Heart right ventricle (tissue), 16 donors: ENCODE data around the gene TANGO2. TPM values are rescaled to one million over a fixed set of nuclear protein-coding genes. Genes with fewer than 3 reads are reported as not detected.
A peak's percentile ranks its signal among the peaks of the same experiment; 100 is the strongest.

ENCODE experiments used
- ATAC-seq, 8 donors: fragments of 200-7000 bp; cut with Tn5 transposase; one replicate each; pipeline ENCODE4 v1.9.1; 2020; ENCODE audit warnings: mild to moderate bottlenecking in 8 of 8, moderate library complexity in 8 of 8, moderate number of reproducible peaks in 1 of 8
- DNase-seq, 2 donors: peaks; one replicate each; pipeline ENCODE4 v3.0.0-alpha.2; 2020
- H3K27ac ChIP-seq, 10 donors: fragments of 200-600 bp; sonication (generic) in 2 of 10; one replicate each; pipeline versions ENCODE4 v1.5.0 to v1.8.0; 2020 to 2022; ENCODE audit warnings: mild to moderate bottlenecking in 3 of 10
- H3K27me3 ChIP-seq, 7 donors: fragments of 200-600 bp; one replicate each; pipeline ENCODE4 v1.8.0; 2021 to 2022; ENCODE audit warnings: mild to moderate bottlenecking in 2 of 7
- H3K36me3 ChIP-seq, 9 donors: fragments of 200-600 bp; sonication (generic) in 1 of 9; one replicate each; pipeline versions ENCODE4 v1.5.0 to v1.8.0; 2020 to 2022; ENCODE audit warnings: mild to moderate bottlenecking in 2 of 9
- H3K4me1 ChIP-seq, 9 donors: fragments of 200-600 bp; sonication (generic) in 1 of 9; one replicate each; pipeline versions ENCODE4 v1.5.0 to v1.8.0; 2020 to 2022; ENCODE audit warnings: mild to moderate bottlenecking in 4 of 9
- H3K4me3 ChIP-seq, 10 donors: fragments of 200-600 bp; sonication (generic) in 2 of 10; one replicate each; pipeline versions ENCODE4 v1.5.0 to v1.8.0; 2020 to 2022; ENCODE audit warnings: mild to moderate bottlenecking in 7 of 10, moderate library complexity in 2 of 10
- H3K9me3 ChIP-seq, 11 donors: fragments of 200-600 bp in 10 of 11; sonication (generic) in 2 of 11; one replicate each; pipeline versions ENCODE4 v1.5.0 to v1.8.0; 2013 to 2022; ENCODE audit warnings: mild to moderate bottlenecking in 2 of 11, control low read depth in 1 of 11, moderate library complexity in 1 of 11
- WGBS, 2 donors: extraction: QIAGEN DNeasy Blood & Tissue Kit; methylation state at CpG; one replicate each; pipeline ENCODE4 v1.1.7; 2013; ENCODE audit warnings: inconsistent platforms in 1 of 2; 5-methylcytosine and 5-hydroxymethylcytosine counted together
- intact Hi-C, 10 donors: fragments of 100-400 bp; cut with DNase I; formaldehyde crosslinking; loops; one replicate each; pipeline versions ENCODE4 v1.11.1 to v1.14.2; 2022
- polyA plus RNA-seq, 2 donors: library from polyadenylated mRNA; stranded (reverse); fragments of 200-250 nt; gene quantifications; one replicate each; pipeline ENCODE4 v1.2.3, GENCODE V29; 2013
- total RNA-seq, 10 donors: library from RNA; stranded (reverse); fragmentation: NEBNext Ultra II Directional in 3 of 10; extraction: Animal tissue kit (Norgen Biotek cat#: 25700) in 3 of 10; gene quantifications; one replicate each; pipeline versions ENCODE4 v1.2.1 to v1.2.4, GENCODE V29; 2021 to 2023
- TF ChIP-seq, protein P1 (sequence below), 9 donors: fragments of 200-600 bp; sonication (generic) in 2 of 9; IDR thresholded peaks; one replicate each; pipeline versions ENCODE4 v1.5.0 to v1.8.0; 2021 to 2022; ENCODE audit warnings: antibody characterized with exemption in 9 of 9, mild to moderate bottlenecking in 5 of 9, moderate library complexity in 1 of 9
- donor health status: Arrhythmogenic right ventricular cardiomyopathy.
- donor health status: ischemic (EF 13 %, LVEDD 7.1; RV severe dilation, severe dysfunction).
- donor health status: healthy with polysubstance abuse.
- donor health status: DM: no; HTN: yes; CAD: no.
- donor health status: DM: no; HTN: no; CAD: no.
- donor health status: ischemic (EF 25% LVEDD 6.9; RV normal size, moderate dysfunction).
- donor health status: ischemic (EF 25% LVEDD 5.7; RV mildly dilated, moderate dysfunction).
- donor health status: healthy.
- donor health status: DM: yes; HTN: yes; CAD: no.
- donor health status: Ischemic cardiomyopathy.
- donor health status: ischemic (EF 35%, LVEDD 5.7; RV mildly dilated, moderate dysfunction).
- donor health status: nonischemic (EF 11% LVEDD 7.7; RV severe dilation, severe dysfunction).
- donor health status: DM: yes; HTN: yes; CAD: no.
- donor health status: PGD.
- donor health status: ischemic (EF 29% LVEDD 5.4; RV normal size, mild dysfunction).
- donor health status: nonischemic (EF 23%, LVEDD 6.1; RV moderate dilation, normal function).

TANGO2 gene
- total and polyA plus RNA-seq, 12 donors, result 34.1 to 139 (median 81.0) TPM

DNA sequence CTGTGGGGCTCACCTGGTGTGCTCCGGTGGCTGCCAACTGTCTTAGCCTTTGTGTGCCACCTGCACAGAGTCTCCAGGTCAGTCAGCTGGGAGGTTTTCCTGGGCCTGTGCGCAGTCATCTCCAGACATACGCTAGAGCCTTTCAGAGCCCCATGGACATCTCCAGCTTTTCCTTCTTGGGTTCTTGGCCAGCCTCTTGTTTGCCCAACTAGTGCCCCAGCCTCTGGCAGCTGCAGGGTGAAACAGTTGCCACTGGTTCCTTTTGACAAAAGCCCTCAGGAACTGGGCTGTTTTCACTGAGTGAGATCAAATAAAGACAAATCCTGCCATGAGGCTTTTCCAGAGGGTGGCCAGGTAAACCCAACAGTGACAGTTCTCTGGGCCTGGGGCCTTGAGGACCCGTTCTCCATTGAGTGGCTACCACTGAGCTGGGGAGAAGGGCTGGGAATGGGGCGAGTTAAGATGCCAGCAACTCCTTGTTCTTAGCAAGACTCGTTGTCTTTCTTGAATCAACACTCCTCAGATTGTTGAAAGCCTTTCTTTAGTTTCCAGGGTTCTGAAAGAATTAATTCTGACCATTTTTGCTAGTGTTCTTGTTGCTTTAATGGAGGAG, 78.3 kb downstream of the TANGO2 start:
- intact Hi-C loops, result no loop called here
- H3K9me3 ChIP-seq, result peaks cover 0 to 8% (median 3%) of the 10 kb centered on the region in 11 donors
- no peaks in the 10 kb centered on the region for H3K27me3 ChIP-seq
- ATAC-seq, result no peak
- DNase-seq, result no peak
- no peak overlapping the region for H3K27ac ChIP-seq
- TF ChIP-seq, protein P1, sequence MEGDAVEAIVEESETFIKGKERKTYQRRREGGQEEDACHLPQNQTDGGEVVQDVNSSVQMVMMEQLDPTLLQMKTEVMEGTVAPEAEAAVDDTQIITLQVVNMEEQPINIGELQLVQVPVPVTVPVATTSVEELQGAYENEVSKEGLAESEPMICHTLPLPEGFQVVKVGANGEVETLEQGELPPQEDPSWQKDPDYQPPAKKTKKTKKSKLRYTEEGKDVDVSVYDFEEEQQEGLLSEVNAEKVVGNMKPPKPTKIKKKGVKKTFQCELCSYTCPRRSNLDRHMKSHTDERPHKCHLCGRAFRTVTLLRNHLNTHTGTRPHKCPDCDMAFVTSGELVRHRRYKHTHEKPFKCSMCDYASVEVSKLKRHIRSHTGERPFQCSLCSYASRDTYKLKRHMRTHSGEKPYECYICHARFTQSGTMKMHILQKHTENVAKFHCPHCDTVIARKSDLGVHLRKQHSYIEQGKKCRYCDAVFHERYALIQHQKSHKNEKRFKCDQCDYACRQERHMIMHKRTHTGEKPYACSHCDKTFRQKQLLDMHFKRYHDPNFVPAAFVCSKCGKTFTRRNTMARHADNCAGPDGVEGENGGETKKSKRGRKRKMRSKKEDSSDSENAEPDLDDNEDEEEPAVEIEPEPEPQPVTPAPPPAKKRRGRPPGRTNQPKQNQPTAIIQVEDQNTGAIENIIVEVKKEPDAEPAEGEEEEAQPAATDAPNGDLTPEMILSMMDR (IDR thresholded peaks at IDR 0.05), result no peak
- peaks cover 0 to 99% (median 49%) of the 10 kb centered on the region in 9 donors for H3K36me3 ChIP-seq
- peaks cover 0 to 4% (median 0%) of the 10 kb centered on the region in 9 donors for H3K4me1 ChIP-seq
- 97% methylated on average over 6 of the region's 6 CpGs for WGBS, 2 donors
- H3K4me3 ChIP-seq, result no peak overlapping the region

DNA sequence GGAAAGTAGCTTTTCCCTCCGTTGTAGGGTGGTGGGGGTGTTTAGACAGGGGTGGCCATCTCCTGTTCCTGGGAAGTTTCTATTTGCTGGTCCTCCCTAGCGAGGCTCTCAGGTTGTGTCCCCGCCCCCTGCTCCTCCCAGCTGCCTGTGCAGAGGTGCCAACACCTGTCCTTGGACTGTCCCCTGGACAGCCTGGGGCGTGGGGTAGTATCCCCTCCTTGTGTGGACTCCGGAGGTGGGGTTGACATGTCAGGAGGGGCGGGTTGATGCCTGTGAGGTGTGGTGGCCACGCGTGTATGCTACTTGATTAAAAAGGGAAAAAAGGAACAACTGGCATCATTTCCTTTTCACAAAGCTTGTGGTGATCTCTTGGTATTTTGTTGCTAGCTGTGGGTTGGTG, 80.7 kb downstream of the TANGO2 start:
- intact Hi-C loops, result no loop called here
- DNase-seq (no peak), ATAC-seq (peak in 1 of 8 donors; percentile 31)
- no peaks in the 10 kb centered on the region for H3K27me3 ChIP-seq
- WGBS, 2 donors, result 86 to 88% methylated on average over 8 of the region's 8 CpGs
- no peak overlapping the region for H3K27ac ChIP-seq
- H3K4me1 ChIP-seq, result peaks cover 0 to 4% (median 0%) of the 10 kb centered on the region in 9 donors
- H3K9me3 ChIP-seq, result peaks cover 0 to 6% (median under 1%) of the 10 kb centered on the region in 11 donors
- no peak overlapping the region for H3K4me3 ChIP-seq
- TF ChIP-seq, protein P1 (IDR thresholded peaks at IDR 0.05), result no peak
- H3K36me3 ChIP-seq, result peaks cover 0 to 99% (median 44%) of the 10 kb centered on the region in 9 donors

DNA sequence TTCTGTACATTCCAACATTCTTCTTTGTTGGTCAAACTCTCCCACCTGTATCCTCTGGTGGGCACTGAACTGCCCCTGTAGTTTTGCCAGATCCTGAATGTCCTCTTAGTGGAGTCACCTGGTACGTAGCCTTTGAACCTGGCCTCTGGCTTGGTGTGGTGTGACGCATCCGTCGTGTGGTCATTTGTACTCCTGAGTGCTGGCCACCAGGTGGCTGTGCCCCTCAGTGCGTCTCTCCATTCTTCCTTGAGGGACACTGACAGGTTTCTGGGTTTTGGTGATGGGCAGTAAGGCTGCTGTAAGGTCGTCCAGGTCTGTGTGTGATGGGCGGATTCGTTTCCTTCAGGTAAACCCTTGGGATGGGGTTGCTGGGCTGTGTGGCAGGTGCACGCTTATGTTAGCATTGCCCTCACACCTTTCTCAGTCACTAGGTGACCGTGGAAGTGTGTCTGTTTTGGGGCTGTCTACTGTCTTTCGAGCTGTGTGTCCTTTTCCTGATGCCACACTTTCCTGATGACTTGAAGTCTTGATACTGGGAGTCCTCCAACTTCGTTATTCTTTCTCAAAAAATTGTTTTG, 81.4 kb downstream of the TANGO2 start:
- Histone ChIP-seq H3K4me3 (no peak overlapping the region), H3K4me1 (peaks cover 0 to 4% (median 0%) of the 10 kb centered on the region in 9 donors), H3K27me3 (no peaks in the 10 kb centered on the region), H3K9me3 (no peaks in the 10 kb centered on the region), H3K27ac (no peak overlapping the region), H3K36me3 (peaks cover 1 to 99% (median 45%) of the 10 kb centered on the region in 9 donors)
- ATAC-seq (no peak), DNase-seq (no peak)
- intact Hi-C loops, result no loop called here
- TF ChIP-seq, protein P1 (IDR thresholded peaks at IDR 0.05), result no peak
- 91 to 94% methylated on average over 12 of the region's 12 CpGs for WGBS, 2 donors

DNA sequence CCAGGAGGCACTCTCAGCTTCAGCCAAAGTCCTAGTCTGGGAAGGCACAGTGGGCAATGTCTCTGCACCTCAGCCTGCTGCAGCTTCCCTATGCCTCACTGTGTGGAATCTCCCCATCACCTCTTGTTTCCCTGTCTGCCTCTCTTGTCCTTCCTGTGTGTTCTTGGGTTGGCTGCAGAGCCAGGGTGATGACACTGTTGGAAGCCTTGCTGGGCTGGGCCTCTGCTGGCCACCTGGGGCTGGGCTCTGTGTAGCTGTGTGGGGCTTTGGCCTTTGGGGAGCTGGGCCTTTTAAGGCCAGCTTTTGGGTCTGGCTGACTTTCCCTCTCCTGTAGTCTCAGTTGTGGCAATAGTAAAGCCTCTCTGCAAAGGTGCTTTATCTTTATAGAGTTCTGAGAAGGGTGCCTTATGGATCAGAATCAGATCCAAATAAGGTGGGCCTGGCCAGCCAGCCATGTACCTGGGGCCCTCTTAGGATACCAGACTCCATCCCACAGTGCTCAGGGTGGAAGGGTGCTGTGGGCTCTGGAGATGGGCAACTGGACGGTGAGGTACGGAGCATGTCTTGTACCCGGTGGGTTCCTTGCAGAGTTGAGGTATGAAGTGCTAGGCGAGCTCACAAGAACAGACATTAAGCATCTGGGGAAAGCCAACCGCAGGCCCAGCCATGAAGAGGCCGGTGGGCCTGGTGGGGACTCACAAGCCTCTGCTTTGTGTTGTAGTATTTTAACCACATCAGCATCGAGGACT, 84.7 kb downstream of the TANGO2 start:
- ATAC-seq, result no peak
- no peaks in the 10 kb centered on the region for H3K27me3 ChIP-seq
- H3K4me3 ChIP-seq, result no peak overlapping the region
- intact Hi-C loops, result no loop called here
- no peaks in the 10 kb centered on the region for H3K9me3 ChIP-seq
- H3K27ac ChIP-seq, result no peak overlapping the region
- DNase-seq, result no peak
- no peaks in the 10 kb centered on the region for H3K4me1 ChIP-seq
- 94 to 96% methylated on average over 7 of the region's 7 CpGs for WGBS, 2 donors
- H3K36me3 ChIP-seq, result peaks cover 14 to 99% (median 50%) of the 10 kb centered on the region in 9 donors
- TF ChIP-seq, protein P1 (IDR thresholded peaks at IDR 0.05), result no peak
